GM12878 (cell line): ENCODE measurements around the gene ZNF780B. TPM values are rescaled to one million over a fixed set of nuclear protein-coding genes. Genes with fewer than 3 reads are reported as not detected.
"Not testable (repeated sequence)": the region's sequence is repeated elsewhere in the genome, so short reads cannot be mapped to it uniquely, and the experiment has no call there.

Experiments
- ATAC-seq: fragments of 200-7000 bp; cut with Tn5 transposase; 3 replicates; pipeline ENCODE4 v1.9.1; 2020; ENCODE audit warnings: mild to moderate bottlenecking, moderate library complexity
- BruUV-seq: library from RNA; stranded (reverse); fragments of 400-500 nt; replicated peaks from 2 replicates; lab custom pipeline; 2021; lab: Mats Ljungman, UMichigan
- CTCF ChIA-PET: fragments of 300-600 bp; sonication (Branson Sonifier 250); formaldehyde crosslinking; extraction: SDS; loops from one replicate; lab custom pipeline; 2021; ENCODE audit warnings: inconsistent platforms; lab: Yijun Ruan, JAX
- POLR2A ChIA-PET: fragments of 350-600 bp; formaldehyde crosslinking; extraction: SDS; loops from one replicate; lab custom pipeline; 2021; ENCODE audit warnings: inconsistent platforms; lab: Charles Lee
- RAD21 ChIA-PET: fragments of 300-600 bp; sonication (Branson Sonifier 250); formaldehyde crosslinking; loops from one replicate; lab custom pipeline; 2023; ENCODE audit warnings: antibody characterized with exemption; ENCODE audit not compliant: unreplicated experiment; lab: Charles Lee
- SMC1A ChIA-PET: fragments of 300-600 bp; sonication (Branson Sonifier 250); formaldehyde crosslinking; loops from one replicate; lab custom pipeline; 2023; ENCODE audit not compliant: unreplicated experiment, uncharacterized antibody; lab: Charles Lee
- DNase-seq: peaks from one replicate; pipeline ENCODE4 v3.0.0-alpha.2; 2011; ENCODE audit warnings: low read depth, low spot score
- FAIRE-seq: peaks from 3 replicates; lab custom pipeline; 2011; peaks lifted over from hg19 to GRCh38; lab: Jason Lieb, UNC
- H2AFZ ChIP-seq: 2 replicates; pipeline ENCODE4 v1.6.0; 2011; ENCODE audit warnings: low read depth, low read length, control low read depth; ENCODE audit not compliant: control insufficient read depth
- H3K27ac ChIP-seq: 2 replicates; pipeline ENCODE4 v1.5.1; 2011; ENCODE audit warnings: control low read depth; ENCODE audit not compliant: control insufficient read depth, insufficient read depth
- H3K27me3 ChIP-seq, 2 experiments: replicated peaks in 1 of 2; 2 replicates each; pipeline versions ENCODE4 v1.6.0 to v1.6.1; 2011; ENCODE audit warnings: low read length in 1 of 2; ENCODE audit not compliant: control insufficient read depth in 2 of 2, insufficient read depth in 2 of 2
- H3K36me3 ChIP-seq, 2 experiments: 2 replicates each; pipeline ENCODE4 v1.5.1; 2011; ENCODE audit warnings: low read length in 1 of 2; ENCODE audit not compliant: control insufficient read depth in 2 of 2, insufficient read depth in 2 of 2
- H3K4me1 ChIP-seq: 2 replicates; pipeline ENCODE4 v1.6.1; 2011; ENCODE audit warnings: mild to moderate bottlenecking, low read length, moderate library complexity, mixed read lengths; ENCODE audit not compliant: control insufficient read depth, insufficient read depth
- H3K4me2 ChIP-seq: 2 replicates; pipeline ENCODE4 v1.6.0; 2011; ENCODE audit warnings: control low read depth; ENCODE audit not compliant: control insufficient read depth, insufficient read depth
- H3K4me3 ChIP-seq: fragments of 200-600 bp; sonication (generic); 2 replicates; pipeline ENCODE4 v1.5.1; 2016
- H3K79me2 ChIP-seq: 2 replicates; pipeline ENCODE4 v1.6.0; 2011; ENCODE audit warnings: low read length; ENCODE audit not compliant: control insufficient read depth, insufficient read depth
- H3K9ac ChIP-seq: 2 replicates; pipeline ENCODE4 v1.8.0; 2011; ENCODE audit warnings: low read length, control low read depth, mixed read lengths; ENCODE audit not compliant: control insufficient read depth, insufficient read depth
- H3K9me3 ChIP-seq: replicated peaks from 3 replicates; pipeline ENCODE4 v1.5.1; 2011; ENCODE audit warnings: mild to moderate bottlenecking, low read length; ENCODE audit not compliant: control insufficient read depth, insufficient read depth
- H4K20me1 ChIP-seq: 2 replicates; pipeline ENCODE4 v1.6.0; 2011; ENCODE audit not compliant: control insufficient read depth, insufficient read depth
- ATF3 ChIP-seq: IDR thresholded peaks from 2 replicates; pipeline ENCODE4 v1.6.1; 2011; ENCODE audit warnings: low read depth, mild to moderate bottlenecking, low read length, moderate library complexity, borderline replicate concordance; ENCODE audit errors: extremely low read depth
- BACH1 ChIP-seq: fragments of 450-650 bp; IDR thresholded peaks from 2 replicates; pipeline ENCODE4 v1.6.1; 2017; ENCODE audit warnings: mild to moderate bottlenecking, borderline replicate concordance
- BCL3 ChIP-seq: IDR thresholded peaks from 2 replicates; pipeline ENCODE4 v1.6.1; 2011; ENCODE audit warnings: borderline replicate concordance, low read depth, mild to moderate bottlenecking, moderate library complexity, low read length; ENCODE audit not compliant: insufficient read depth, poor library complexity, severe bottlenecking
- CBFB ChIP-seq: IDR thresholded peaks from 2 replicates; pipeline ENCODE4 v1.6.1; 2016; ENCODE audit warnings: antibody characterized with exemption, low read depth
- ETV6 ChIP-seq, 2 experiments: fragments of 450-650 bp in 1 of 2; IDR thresholded peaks in 1 of 2; conservative IDR thresholded peaks in 1 of 2; 2 replicates each; pipeline ENCODE4 v1.6.1; 2014; ENCODE audit warnings: antibody characterized with exemption in 1 of 2, borderline replicate concordance in 1 of 2, low read depth in 1 of 2, mild to moderate bottlenecking in 1 of 2, moderate library complexity in 1 of 2
- GATAD2B ChIP-seq: fragments of 450-650 bp; conservative IDR thresholded peaks from 2 replicates; pipeline ENCODE4 v1.6.1; 2017; ENCODE audit warnings: low read depth, mild to moderate bottlenecking, moderate library complexity
- JUNB ChIP-seq: IDR thresholded peaks from 2 replicates; pipeline ENCODE4 v1.6.1; 2016; ENCODE audit warnings: antibody characterized with exemption, mild to moderate bottlenecking
- LARP7 ChIP-seq: fragments of 450-650 bp; IDR thresholded peaks from 2 replicates; pipeline ENCODE4 v1.6.1; 2017; ENCODE audit warnings: mild to moderate bottlenecking
- MTA3 ChIP-seq: IDR thresholded peaks from 2 replicates; pipeline ENCODE4 v1.6.1; 2012; ENCODE audit warnings: low read length, inconsistent platforms, borderline replicate concordance
- RCOR1 ChIP-seq: conservative IDR thresholded peaks from 2 replicates; pipeline ENCODE4 v1.6.1; 2012; ENCODE audit warnings: low read depth, low read length, improper control_type of control experiment
- TCF12 ChIP-seq: IDR thresholded peaks from 2 replicates; pipeline ENCODE4 v1.6.1; 2011; ENCODE audit warnings: low read depth, mild to moderate bottlenecking, low read length
- ZNF622 ChIP-seq: fragments of 450-650 bp; IDR thresholded peaks from 2 replicates; pipeline ENCODE4 v1.6.1; 2017; ENCODE audit warnings: mild to moderate bottlenecking, inconsistent platforms
- WGBS: methylation state at CpG from one replicate; pipeline ENCODE4 v1.1.6; 2016; ENCODE audit warnings: low lambda C conversion rate; ENCODE audit not compliant: insufficient replicate concordance, insufficient coverage; ENCODE audit errors: missing lambda C conversion rate; 5-methylcytosine and 5-hydroxymethylcytosine counted together
- in situ Hi-C: fragments of 300-500 bp; cut with MboI; formaldehyde crosslinking; loops from 9 replicates; pipeline ENCODE4 v1.14.3; 2018; ENCODE audit warnings: mixed read lengths
- intact Hi-C: fragments of 100-400 bp; cut with micrococcal nuclease; formaldehyde crosslinking; loops from one replicate; pipeline ENCODE4 v1.14.2; 2022; ENCODE audit not compliant: unreplicated experiment
- polyA plus RNA-seq, 11 experiments: library from polyadenylated mRNA; depleted of rRNA in 4 of 11; unstranded in 6 of 11; stranded (reverse) in 5 of 11; fragments of >200 nt; fragmentation: Nextera tagmentation in 4 of 11; fragmentation: Illumina TruSeq in 1 of 11; extraction: Ambion mirVana in 4 of 11; extraction: Trizol in 1 of 11; gene quantifications; 1 replicate in 1 of 11; 2 replicates in 10 of 11; pipeline versions ENCODE4 v1.2.1 to v1.2.3, GENCODE V29; 2011 to 2016; ENCODE audit warnings: inconsistent platforms in 2 of 11, missing spikeins in 2 of 11, low read depth in 1 of 11
- total RNA-seq, 4 experiments: library from RNA; depleted of rRNA in 3 of 4; stranded (reverse); fragments of >200 nt in 3 of 4; fragmentation: Illumina TruSeq in 1 of 4; extraction: Trizol in 1 of 4; gene quantifications; 2 replicates each; pipeline versions ENCODE4 v1.2.1 to v1.2.3, GENCODE V29; 2013 to 2021
- TF ChIP-seq, protein P1 (sequence below): IDR thresholded peaks from 2 replicates; pipeline ENCODE4 v1.6.1; 2012; ENCODE audit warnings: low read depth, low read length, improper control_type of control experiment

Gene ZNF780B
- total and polyA plus RNA-seq, 10 of the 15 experiments (the other 5 are each of a cell fraction or from before 2014, with no cell fraction given) = 7.3 to 24.0 (median 12.3) TPM

DNA sequence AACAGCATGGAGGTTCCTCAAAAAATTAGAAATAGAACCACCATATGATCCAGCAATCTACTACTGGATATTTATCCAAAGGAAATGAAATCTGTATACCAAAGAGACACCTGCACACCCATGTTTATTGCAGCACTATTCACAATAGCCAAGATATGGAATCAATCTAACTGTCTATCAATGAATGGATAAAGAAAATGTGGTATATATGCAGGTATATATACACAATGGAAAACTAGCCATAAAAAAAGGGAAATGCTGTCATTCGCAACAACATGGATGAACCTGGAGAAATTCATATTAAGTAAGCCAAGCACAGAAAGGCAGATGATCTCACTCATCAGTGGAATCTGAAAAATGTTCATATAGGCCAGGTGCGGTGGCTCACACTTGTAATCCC is 2.5 kb downstream of the ZNF780B start:
- intact Hi-C loops = no loop called here
- no TSS peak for BruUV-seq
- FAIRE-seq = no peak
- Histone ChIP-seq H3K9me3 (peaks cover 19% of the 10 kb centered on the region), H3K4me2 (0 out of 2 replicates have a peak overlapping the region, but pooled peaks have one; percentile 12)
- TF ChIP-seq ZNF622 (no peak), CBFB (no peak), TCF12 (no peak), ETV6 (conservative IDR thresholded peaks at IDR 0.05 in 1 of 2, IDR thresholded peaks at IDR 0.05 in 1 of 2; ENCODE audit: borderline replicate concordance in 1 of 2, low read depth in 1 of 2) (no peak), BACH1 (no peak), BCL3 (no peak), GATAD2B (no peak), JUNB (no peak), LARP7 (no peak), MTA3 (no peak), RCOR1 (no peak), ATF3 (no peak)
- TF ChIP-seq, protein P1, sequence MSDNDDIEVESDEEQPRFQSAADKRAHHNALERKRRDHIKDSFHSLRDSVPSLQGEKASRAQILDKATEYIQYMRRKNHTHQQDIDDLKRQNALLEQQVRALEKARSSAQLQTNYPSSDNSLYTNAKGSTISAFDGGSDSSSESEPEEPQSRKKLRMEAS = no peak
- TF ChIP-seq, all 136 proteins: peak for 0
- Histone ChIP-seq H3K4me3 (no peak overlapping the region; the same call in 1 of the 2 replicates), H3K27me3 (no peaks in the 10 kb centered on the region), H3K79me2 (peaks cover 20% of the 10 kb centered on the region), H3K4me1 (no peaks in the 10 kb centered on the region; the same call in 1 of the 2 replicates), H4K20me1 (no peaks in the 10 kb centered on the region), H3K36me3 (peaks cover 0 to 10% of the 10 kb centered on the region in 2 experiments; a peak in 3 of 4 replicates), H3K27ac (no peak overlapping the region), H3K9ac (no peak overlapping the region), H2AFZ (no peak overlapping the region)
- ChIA-PET CTCF (interaction anchor here (0.5 kb wide), 1 partner anchor 112 kb away, joined by 3 read pairs; no protein-coding TSS in a partner anchor), SMC1A (interaction anchor here (0.9 kb wide), 1 partner anchor 52 kb away, joined by 3 read pairs; no protein-coding TSS in a partner anchor), RAD21 (no interaction called here), POLR2A (no interaction called here)
- DNase-seq = no peak
- no peak for ATAC-seq
- 98% methylated on average over 2 of the region's 2 CpGs for WGBS
- in situ Hi-C loops = no loop called here

GRCh38 chr19:40041718-40042117 is 14.3 kb downstream of the ZNF780B start:
- H3K9ac ChIP-seq, H3K4me3 ChIP-seq, H3K36me3 ChIP-seq, DNase-seq, POLR2A ChIA-PET, H2AFZ ChIP-seq, intact Hi-C loops, CTCF ChIA-PET, H3K4me1 ChIP-seq, H3K27ac ChIP-seq, in situ Hi-C loops, H4K20me1 ChIP-seq, H3K4me2 ChIP-seq, H3K27me3 ChIP-seq, BruUV-seq, RAD21 ChIA-PET, FAIRE-seq, H3K79me2 ChIP-seq, ATAC-seq, SMC1A ChIA-PET: not testable (repeated sequence)
- 100% methylated on average over 1 of the region's 1 CpG for WGBS
- peaks cover 21% of the 10 kb centered on the region for H3K9me3 ChIP-seq
